HuH-7 (cell line): ENCODE measurements around the gene RNF2.

Experiments used
- DNase-seq: peaks from one replicate; pipeline ENCODE4 v3.0.0; 2011; ENCODE audit warnings: low spot score

The RNF2 gene

DNA sequence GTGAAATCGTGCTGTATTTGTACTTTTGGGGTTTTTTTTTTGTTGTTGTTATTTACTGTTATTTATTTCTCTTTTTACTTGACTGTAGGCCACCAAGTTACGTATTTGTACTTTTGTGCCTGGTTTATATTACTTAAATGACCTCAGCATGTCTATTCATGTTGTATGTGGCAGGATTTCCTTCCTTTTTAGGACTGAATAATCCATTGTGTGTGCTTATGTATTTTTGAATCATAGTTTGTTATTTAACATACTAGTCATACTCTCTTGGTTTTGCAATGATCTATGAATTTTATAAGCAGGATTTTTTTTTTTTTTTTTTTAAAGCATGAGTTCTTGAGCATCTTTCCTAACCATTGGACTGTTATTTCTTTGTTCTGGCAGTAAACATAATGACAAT, 51.2 kb downstream of the RNF2 start:
- no peak for DNase-seq

DNA sequence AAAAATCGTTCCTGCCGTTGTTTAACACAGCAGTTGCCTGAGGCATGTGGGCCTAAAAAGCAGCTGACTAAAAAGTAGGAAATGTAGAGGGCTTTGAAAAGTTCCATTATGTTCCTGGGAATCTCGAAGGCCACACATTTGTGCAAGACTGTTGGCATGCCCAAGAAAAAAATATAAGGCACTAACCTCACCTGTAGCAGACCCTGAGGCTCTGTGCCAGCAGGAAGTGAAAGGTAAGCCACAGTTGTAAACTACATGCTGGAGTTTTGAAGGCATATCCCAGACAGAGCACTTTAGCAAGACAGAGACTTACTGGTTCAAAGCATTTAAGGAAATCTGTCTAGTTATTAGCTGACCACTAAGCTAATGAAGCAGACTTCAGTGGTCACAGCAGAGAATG, 58.7 kb downstream of the RNF2 start:
- no peak for DNase-seq

DNA sequence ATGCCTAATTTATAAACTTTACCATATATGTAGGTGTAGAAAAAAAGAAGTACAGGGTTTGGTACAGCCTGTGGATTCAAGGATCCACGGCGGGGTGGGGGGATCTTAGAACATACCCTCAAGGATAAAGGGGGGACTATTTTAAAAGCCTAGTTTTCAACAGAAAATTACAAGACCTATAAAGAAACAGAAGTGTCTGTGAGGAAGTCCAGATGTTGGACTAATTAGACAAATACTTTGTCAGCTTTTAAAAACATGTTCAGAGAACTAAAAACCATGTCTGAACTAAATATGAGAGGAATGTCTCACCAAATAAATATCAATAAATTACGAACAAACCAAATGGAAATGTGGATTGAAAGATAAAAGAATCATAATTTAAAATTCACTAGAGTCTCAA, 59.8 kb downstream of the RNF2 start:
- no peak for DNase-seq

DNA sequence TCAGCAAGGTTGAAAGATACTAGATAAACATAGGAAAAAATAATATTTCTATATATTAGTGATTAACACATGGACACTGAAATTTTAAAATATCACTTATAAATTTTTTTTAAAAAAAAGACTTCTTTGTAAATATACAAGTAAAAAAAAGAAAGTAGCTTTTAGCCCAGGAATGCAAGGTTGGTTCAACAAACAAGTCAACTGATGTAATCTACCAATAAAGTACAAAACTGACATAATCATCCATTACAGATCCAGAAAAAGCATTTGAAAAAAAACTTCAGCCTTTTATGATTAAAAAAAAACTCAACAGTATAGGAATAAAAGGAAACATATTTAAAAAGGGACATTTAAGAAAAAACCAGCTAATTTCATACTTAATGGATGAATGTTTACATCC, 63.0 kb downstream of the RNF2 start:
- DNase-seq = no peak

DNA sequence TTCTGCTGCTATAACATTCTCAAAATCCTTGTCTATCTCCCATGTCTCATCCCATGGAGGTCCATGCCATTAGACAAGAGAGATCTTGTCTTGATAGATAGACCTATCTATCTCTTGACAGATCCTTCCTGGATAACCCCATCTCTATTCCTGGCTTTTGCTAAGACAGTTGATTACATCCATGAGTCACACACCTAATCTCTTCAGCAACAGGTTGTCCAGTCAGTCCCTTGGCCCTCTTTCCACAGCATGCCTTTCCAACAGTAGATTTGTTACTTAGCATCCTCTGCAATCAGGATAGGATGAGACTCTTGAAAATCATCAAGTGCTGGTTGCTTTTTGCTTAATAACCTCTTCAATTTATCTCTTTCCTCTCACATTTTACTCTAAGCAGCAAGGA, 64.8 kb downstream of the RNF2 start:
- no peak for DNase-seq

DNA sequence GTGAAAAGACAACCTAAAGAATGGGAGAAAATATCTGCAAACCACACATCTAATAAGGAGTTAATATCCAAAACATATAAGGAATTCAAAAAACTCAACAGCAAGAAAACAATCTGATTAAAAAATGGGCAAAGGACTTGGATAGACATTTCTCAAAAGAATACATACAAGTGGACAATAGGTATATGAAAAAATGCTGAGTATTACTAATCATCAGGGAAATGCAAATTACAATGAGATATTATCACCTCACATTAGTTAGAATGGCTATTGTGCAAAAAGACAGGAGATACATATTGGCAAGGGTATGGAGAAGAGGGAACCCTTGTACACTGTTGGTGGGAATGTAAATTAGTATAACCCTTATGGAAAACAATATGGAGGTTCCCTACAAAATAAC, 66.5 kb downstream of the RNF2 start:
- no peak for DNase-seq

DNA sequence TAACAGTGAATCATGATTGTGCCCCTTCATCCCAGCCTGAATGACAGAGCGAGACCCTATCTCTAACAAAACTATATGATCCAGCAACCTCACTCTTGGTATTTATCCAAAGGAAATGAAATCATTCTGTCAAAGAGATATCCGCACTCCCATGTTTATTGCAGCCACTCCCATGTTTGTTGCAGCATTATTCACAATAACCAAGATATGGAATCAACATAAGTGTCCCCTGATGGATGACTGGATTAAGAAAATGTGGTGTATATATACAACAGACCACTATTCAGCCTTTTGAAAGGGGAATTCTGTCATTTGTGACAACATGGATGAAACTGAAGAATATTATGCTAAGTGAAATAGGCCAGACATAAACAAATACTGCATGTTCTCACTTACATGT, 67.0 kb downstream of the RNF2 start:
- no peak for DNase-seq

DNA sequence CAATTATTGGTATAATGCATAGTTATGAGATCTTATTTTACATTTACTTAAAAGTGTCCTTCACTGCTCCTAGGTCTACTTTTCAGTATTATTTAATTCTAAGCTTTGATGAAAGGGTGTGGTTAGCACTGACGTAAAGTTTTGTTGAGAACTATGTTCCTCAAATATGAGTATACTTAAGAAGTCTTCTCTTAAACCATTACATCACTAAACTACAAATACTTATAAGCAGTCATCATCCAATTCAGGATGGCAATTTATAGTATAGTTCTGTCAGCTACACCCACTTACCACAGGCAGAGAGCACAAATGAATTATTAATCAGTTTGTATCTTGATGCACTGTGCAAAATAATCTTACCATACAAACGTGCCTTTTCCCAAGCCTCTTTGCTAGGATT, 84.3 kb downstream of the RNF2 start:
- DNase-seq = no peak

DNA sequence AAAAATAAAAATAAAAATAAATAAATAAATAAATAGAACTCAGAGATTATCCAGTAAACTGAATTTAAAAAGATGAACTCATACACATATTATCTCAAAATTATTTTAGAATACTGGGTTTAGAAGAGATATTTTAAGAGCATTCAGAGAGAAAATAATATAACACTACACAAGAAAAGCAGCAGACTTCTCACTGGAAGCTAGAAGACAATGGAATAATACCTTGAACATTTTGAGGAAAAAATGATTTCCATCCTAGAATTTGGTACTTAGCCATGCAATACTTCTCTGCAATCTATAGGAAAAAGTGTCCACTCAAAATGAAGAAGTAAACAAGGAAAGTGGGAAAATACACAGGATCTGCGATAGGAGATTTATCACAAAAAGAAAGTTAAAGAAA, 87.2 kb downstream of the RNF2 start:
- no peak for DNase-seq

DNA sequence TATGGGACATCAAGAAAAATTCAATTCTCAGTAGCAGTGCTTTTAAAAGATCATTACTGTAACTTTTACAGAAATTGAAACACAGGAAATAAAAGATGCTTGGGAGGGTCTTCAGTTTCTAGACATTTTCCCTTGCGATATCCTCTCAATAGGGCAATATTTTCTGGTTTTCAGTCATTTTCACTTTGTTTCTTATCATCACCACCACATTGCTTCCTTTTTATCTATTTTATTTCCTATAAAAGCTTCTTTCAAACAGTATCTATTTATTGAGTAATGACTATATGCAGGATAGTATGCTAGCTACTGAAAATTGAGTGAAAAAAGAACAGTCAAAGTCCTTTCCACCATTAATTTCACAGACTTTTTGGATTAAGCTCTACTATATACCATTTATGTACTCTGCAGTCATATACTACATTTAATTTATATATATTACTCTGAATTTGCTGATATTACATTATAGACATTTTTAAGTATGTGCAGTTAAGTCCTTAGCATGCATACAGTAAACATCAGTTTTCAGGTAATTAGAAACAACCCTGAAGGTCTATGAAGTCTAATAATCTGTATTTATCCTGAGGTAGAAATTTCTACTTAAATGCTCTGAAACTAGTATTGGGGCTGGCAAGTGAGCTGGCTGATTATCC, 92.7 kb downstream of the RNF2 start:
- no peak for DNase-seq

DNA sequence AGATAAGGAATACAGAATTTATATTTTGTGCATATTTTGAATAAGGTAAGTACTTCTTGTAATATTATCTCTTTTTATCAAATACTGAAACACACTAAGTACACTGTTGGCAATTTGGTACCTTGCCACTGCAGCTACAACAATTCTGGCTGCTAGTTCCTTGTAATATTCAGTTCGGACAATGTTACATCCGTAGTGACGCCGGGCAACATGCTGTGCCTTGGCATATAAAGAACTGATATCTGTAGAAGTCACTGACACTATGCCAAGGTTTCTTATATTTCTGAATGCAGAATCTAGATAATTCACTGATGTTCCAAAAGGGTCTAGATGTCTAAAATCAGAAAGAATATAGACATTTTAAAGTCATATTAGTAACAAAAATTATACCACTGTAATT, 93.9 kb downstream of the RNF2 start:
- DNase-seq = no peak

DNA sequence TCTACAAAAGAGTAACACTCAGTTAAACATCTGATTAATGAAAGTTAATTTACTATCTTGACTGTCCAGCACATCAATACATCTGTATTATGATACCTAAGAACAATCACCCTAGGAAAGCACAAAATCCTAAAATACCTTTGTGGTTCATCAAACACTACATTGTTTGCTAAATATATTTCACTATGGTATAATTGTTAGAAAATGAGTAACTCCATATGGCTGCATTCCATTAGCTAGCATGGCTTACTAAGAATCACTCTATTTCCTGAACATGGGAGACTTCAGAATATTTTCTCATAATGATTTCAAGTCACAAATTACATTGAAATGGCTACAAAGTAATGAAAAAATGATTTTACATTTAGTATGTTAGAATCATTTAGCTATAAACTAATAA, 98.9 kb downstream of the RNF2 start:
- DNase-seq = no peak

DNA sequence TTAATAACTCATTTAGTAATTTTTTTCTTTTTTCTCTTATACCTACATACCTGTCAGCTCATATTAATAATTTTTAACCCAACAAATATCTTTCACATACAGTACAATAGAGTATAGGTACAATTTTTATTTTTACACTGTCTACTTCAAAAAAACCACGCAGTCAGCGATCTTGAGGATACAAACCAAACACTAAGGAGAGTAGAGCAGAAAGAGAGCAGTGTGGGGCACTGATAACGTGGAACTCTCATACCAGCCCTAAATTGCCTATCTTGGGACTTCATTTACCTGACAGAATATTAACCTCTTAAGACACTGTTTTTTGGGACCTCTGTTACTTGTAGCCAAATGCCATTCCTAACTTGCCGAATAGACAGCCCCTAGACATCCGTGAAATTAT, 105.9 kb downstream of the RNF2 start:
- no peak for DNase-seq
